Aorta (tissue), 5 donors: ENCODE measurements around the gene TRA2B. TPM values are rescaled to one million over a fixed set of nuclear protein-coding genes. Genes with fewer than 3 reads are reported as not detected.
A peak's percentile ranks its signal among the peaks of the same experiment; 100 is the strongest.

Experiments
- ATAC-seq: fragments of 200-7000 bp; cut with Tn5 transposase; one replicate; pipeline ENCODE4 v1.9.1; 2022; ENCODE audit warnings: moderate library complexity; ENCODE audit not compliant: low FRiP score
- DNase-seq, 2 donors: peaks; one replicate each; pipeline ENCODE4 v3.0.0-alpha.2; 2020
- H3K27ac ChIP-seq, 2 donors: one replicate each; pipeline ENCODE4 v1.5.1; 2013; ENCODE audit warnings: low read length in 2 of 2, mild to moderate bottlenecking in 2 of 2, moderate library complexity in 2 of 2, control low read depth in 1 of 2, inconsistent platforms in 1 of 2, low read depth in 1 of 2
- H3K27me3 ChIP-seq, 2 donors: one replicate each; pipeline ENCODE4 v1.6.1; 2013; ENCODE audit warnings: control low read depth in 1 of 2, low read length in 1 of 2, mild to moderate bottlenecking in 1 of 2, moderate library complexity in 1 of 2; ENCODE audit not compliant: insufficient read depth in 2 of 2, control insufficient read depth in 1 of 2
- H3K36me3 ChIP-seq, 2 donors: one replicate each; pipeline ENCODE4 v1.6.1; 2013; ENCODE audit warnings: control low read depth in 1 of 2, low read length in 1 of 2, mild to moderate bottlenecking in 1 of 2; ENCODE audit not compliant: insufficient read depth in 2 of 2, control insufficient read depth in 1 of 2
- H3K4me1 ChIP-seq, 2 donors: one replicate each; pipeline ENCODE4 v1.6.1; 2013; ENCODE audit warnings: low read length in 2 of 2, control low read depth in 1 of 2, mild to moderate bottlenecking in 1 of 2, moderate library complexity in 1 of 2; ENCODE audit not compliant: insufficient read depth in 2 of 2, control insufficient read depth in 1 of 2
- H3K4me3 ChIP-seq, 2 donors: one replicate each; pipeline ENCODE4 v1.5.1; 2013; ENCODE audit warnings: low read length in 2 of 2, control low read depth in 1 of 2, mild to moderate bottlenecking in 1 of 2
- H3K9me3 ChIP-seq: one replicate; pipeline ENCODE4 v1.6.1; 2013; ENCODE audit warnings: mild to moderate bottlenecking, low read length; ENCODE audit not compliant: control insufficient read depth
- WGBS, 2 donors: extraction: QIAGEN DNeasy Blood & Tissue Kit; methylation state at CpG; one replicate each; pipeline ENCODE4 v1.1.7; 2013; 5-methylcytosine and 5-hydroxymethylcytosine counted together
- intact Hi-C, 2 donors: fragments of 100-400 bp; cut with DNase I; formaldehyde crosslinking; loops; one replicate each; pipeline versions ENCODE4 v1.14.2 to v1.15.0; 2022
- long read RNA-seq, 2 donors: library from polyadenylated mRNA; unstranded; transcript quantifications; one replicate each; pipeline ENCODE4 v2.0.0, GENCODE V29; 2020 to 2021
- polyA plus RNA-seq, 2 donors: library from polyadenylated mRNA; stranded (reverse); fragments of 200-250 nt; gene quantifications; one replicate each; pipeline ENCODE4 v1.2.3, GENCODE V29; 2013
- total RNA-seq, 2 donors: library from RNA; stranded (reverse); fragmentation: NEBNext Ultra II Directional; extraction: Animal tissue kit (Norgen Biotek cat#: 25700); gene quantifications; one replicate each; pipeline ENCODE4 v1.2.1, GENCODE V29; 2021
- donor health status: healthy with polysubstance abuse.
- donor health status: Bipolar disorder and iron deficiency.
- donor health status: DM: no; HTN: no; CAD: no.
- donor health status: DM: no; HTN: no; CAD: no.
- donor health status: DM: yes; HTN: yes; CAD: no.

Gene TRA2B
- 100 to 1,000 TPM; 104 to 150 TPM for total RNA-seq
- 10 to 100 TPM; 77.4 to 77.9 TPM for polyA plus RNA-seq
- long read RNA-seq, donor 1, transcript TRA2B-205 (9 exons, 2,952 nt): major isoform, 44 of 61 reads
- long read RNA-seq, donor 1, transcript TRA2B-203 (8 exons, 976 nt): minor isoform, 5 of 61 reads
- long read RNA-seq, donor 1, partial matches to known transcripts: 2 of 61 reads
- long read RNA-seq, donor 1, other reads (novel, unspliced or antisense): 6 of 61 reads
- long read RNA-seq, donor 2, full-length matches to known transcripts: 19 of 22 reads
- long read RNA-seq, donor 2, partial matches to known transcripts: 2 of 22 reads
- long read RNA-seq, donor 2, other reads (novel, unspliced or antisense): 1 of 22 reads

DNA sequence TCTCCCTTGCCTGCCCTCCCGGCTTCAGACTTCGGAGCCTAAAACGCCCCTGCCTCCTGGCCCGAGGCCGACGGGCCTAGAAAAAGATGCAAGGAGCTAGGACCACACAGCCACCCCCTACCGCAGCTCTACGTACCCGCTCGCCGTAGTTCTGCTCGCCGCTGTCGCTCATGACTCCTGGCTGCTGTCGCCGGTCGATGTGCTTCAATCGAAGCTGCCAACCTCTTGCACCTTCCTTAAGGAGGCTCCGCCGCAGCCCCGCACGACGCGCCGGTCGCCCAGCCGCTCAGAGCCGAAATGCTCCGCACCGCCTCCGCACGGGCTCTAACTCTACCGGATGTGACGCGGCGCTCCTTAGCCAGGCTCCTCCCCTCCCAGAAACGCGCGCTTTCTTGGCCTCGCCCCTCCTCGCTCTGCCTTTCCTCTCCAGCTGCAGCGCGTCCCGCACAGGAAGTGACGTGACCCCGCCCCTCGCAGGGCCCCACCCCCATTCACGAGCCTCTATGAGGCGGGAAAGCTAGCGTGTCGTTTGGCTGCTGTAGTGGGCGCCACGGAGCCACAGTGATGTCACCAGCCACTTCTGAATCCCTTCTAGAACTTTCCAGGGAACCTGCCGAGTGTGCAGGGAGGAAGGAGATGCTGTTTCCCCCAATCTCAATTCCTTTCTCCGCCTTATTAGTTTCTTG lies at the start of gene TRA2B:
Gene TRA2B, minus strand, starts transcription at position 326 of the 686 bp plus-strand sequence. Its CDS starts 154 bp downstream, at position 172.
- Histone ChIP-seq H3K4me3 (peak within 1 kb of the TSS; percentile 73 to 85), H3K9me3 (no peaks in the 10 kb centered on the region), H3K36me3 (no peaks in the 10 kb centered on the region), H3K27ac (peak within 1 kb of the TSS; percentile 94 to 96), H3K27me3 (no peaks in the 10 kb centered on the region), H3K4me1 (no peaks in the 10 kb centered on the region)
- ATAC-seq (peak; percentile 99), DNase-seq (peak; percentile 99 to 100)
- intact Hi-C loops: loop anchor here in 1 of 2 donors (1.0 to 10.0 kb wide), 2 partner anchors 171 to 1007 kb away; partner anchors contain the start of gene ETV5
- 2% methylated on average over 55 of the region's 55 CpGs for WGBS, 2 donors

GRCh38 chr3:185986198-185986777 lies 48.5 kb upstream of the TRA2B start:
- no peaks in the 10 kb centered on the region for H3K4me1 ChIP-seq
- DNase-seq (no peak), ATAC-seq (no peak)
- H3K4me3 ChIP-seq: no peak overlapping the region
- 90 to 92% methylated on average over 23 of the region's 23 CpGs for WGBS, 2 donors
- no peaks in the 10 kb centered on the region for H3K9me3 ChIP-seq
- H3K27ac ChIP-seq: no peak overlapping the region
- intact Hi-C loops: no loop called here
- H3K36me3 ChIP-seq: no peaks in the 10 kb centered on the region
- no peaks in the 10 kb centered on the region for H3K27me3 ChIP-seq

- no peaks in the 10 kb centered on the region for H3K4me1 ChIP-seq
- H3K36me3 ChIP-seq: no peaks in the 10 kb centered on the region
- ATAC-seq: peak; percentile 3
- 39 to 56% methylated on average over 3 of the region's 3 CpGs for WGBS, 2 donors
- no peak overlapping the region for H3K27ac ChIP-seq
- H3K9me3 ChIP-seq: no peaks in the 10 kb centered on the region
- DNase-seq: no peak
- H3K27me3 ChIP-seq: no peaks in the 10 kb centered on the region
- no peak overlapping the region for H3K4me3 ChIP-seq
- intact Hi-C loops: loop anchor here (2.0 to 5.0 kb wide), 6 partner anchors 123 to 633 kb away; partner anchors contain the start of genes ETV5 (in 2 of the 2) and CRYGS (in 1 of the 2)
Observed at GRCh38 chr3:185984203-185984602, 46.4 kb upstream of the TRA2B start.

- no peaks in the 10 kb centered on the region for H3K36me3 ChIP-seq
- no peaks in the 10 kb centered on the region for H3K27me3 ChIP-seq
- no peaks in the 10 kb centered on the region for H3K4me1 ChIP-seq
- DNase-seq: peak; percentile 70 to 83
- H3K27ac ChIP-seq: no peak overlapping the region
- intact Hi-C loops: loop anchor here (1.0 to 5.0 kb wide), 8 partner anchors 124 to 634 kb away; partner anchors contain the start of genes ETV5 (in 2 of the 2) and CRYGS (in 1 of the 2)
- WGBS, 2 donors: 15 to 16% methylated on average over 23 of the region's 23 CpGs
- H3K9me3 ChIP-seq: no peaks in the 10 kb centered on the region
- H3K4me3 ChIP-seq: no peak overlapping the region
- ATAC-seq: peak; percentile 92
Observed at GRCh38 chr3:185983495-185984141, 45.8 kb upstream of the TRA2B start.

DNA sequence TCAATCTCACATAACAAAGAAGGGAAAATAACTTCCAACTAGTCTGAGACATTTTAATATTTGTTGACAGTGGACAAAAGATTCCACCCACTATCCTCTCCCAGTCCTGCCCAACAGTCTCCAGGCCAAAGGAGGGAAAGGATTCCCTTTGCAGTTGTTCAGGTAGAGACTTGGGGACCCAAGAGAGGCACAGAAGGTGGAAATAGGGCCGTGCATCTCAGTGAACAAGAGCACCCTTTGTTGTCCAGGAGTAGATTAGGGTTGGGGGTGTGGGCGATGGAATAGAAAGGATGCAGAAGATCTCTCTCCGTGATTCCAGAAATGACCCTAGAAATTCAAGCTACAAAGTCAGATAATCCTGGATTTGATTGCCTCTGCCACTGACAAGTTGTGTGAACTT lies 44.8 kb upstream of the TRA2B start:
- 64 to 70% methylated on average over 3 of the region's 3 CpGs for WGBS, 2 donors
- Histone ChIP-seq H3K36me3 (no peaks in the 10 kb centered on the region), H3K9me3 (no peaks in the 10 kb centered on the region), H3K27ac (no peak overlapping the region), H3K27me3 (no peaks in the 10 kb centered on the region), H3K4me3 (no peak overlapping the region), H3K4me1 (no peaks in the 10 kb centered on the region)
- DNase-seq: no peak
- intact Hi-C loops: loop anchor here (1.0 to 5.0 kb wide), 7 partner anchors 125 to 635 kb away; partner anchors contain the start of genes ETV5 (in 2 of the 2) and CRYGS (in 1 of the 2)
- no peak for ATAC-seq

DNA sequence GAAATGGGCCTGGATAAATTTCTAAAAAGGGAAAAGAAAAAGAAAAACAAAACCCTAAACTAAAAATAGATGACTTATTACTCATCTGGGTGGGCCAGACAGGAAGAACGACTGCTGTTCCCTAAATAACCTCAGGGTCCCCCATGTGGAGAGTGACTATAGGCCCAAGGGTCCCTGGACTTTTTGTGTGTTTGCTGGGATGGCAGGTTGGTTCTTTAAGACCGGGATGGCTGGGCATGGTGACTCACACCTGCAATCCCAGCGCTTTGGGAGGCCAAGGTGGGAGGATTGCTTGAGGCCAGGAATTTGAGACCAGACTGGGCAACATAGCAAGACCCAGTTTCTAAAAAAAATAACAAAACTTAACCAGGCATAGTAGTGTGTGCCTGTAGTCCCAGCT lies 43.8 kb upstream of the TRA2B start:
- H3K36me3 ChIP-seq: no peaks in the 10 kb centered on the region
- no peak for ATAC-seq
- no peaks in the 10 kb centered on the region for H3K4me1 ChIP-seq
- H3K9me3 ChIP-seq: no peaks in the 10 kb centered on the region
- no peak for DNase-seq
- H3K4me3 ChIP-seq: no peak overlapping the region
- intact Hi-C loops: loop anchor here (2.0 to 5.0 kb wide), 6 partner anchors 126 to 636 kb away; partner anchors contain the start of genes ETV5 (in 2 of the 2) and CRYGS (in 1 of the 2)
- peak overlapping the region in 1 of 2 donors; percentile 35 for H3K27ac ChIP-seq
- WGBS, 2 donors: 9 to 16% methylated on average over 3 of the region's 3 CpGs
- no peaks in the 10 kb centered on the region for H3K27me3 ChIP-seq

DNA sequence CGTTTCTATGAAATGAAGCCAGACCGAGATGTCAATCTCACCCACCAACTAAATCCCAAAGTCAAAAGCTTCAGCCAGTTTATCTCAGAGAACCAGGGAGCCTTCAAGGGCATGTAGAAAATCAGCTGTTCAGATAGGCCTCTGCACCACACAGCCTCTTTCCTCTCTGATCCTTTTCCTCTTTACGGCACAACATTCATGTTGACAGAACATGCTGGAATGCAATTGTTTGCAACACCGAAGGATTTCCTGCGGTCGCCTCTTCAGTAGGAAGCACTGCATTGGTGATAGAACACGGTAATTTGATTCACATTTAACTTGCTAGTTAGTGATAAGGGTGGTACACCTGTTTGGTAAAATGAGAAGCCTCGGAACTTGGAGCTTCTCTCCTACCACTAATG lies 41.9 kb upstream of the TRA2B start:
- no peak for ATAC-seq

DNA sequence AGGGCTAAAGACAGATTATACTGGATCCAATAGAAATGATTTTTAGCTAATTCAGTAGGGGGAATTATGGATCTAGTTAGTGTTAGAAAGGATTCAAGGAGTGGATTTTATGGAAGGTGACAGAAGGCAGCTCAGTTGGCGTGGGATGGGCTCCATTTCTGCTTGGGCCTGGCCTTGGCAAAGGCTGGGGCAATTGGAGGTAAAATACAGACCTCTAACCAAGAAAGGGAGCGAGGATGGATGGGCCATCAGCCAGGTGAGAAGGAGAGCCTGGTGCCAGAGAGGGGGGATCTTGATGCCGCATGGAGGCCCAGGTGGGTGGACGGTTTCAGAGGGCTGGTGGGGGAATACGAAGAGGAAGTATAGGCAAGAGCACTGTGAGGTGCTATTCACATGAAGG lies 40.7 kb upstream of the TRA2B start:
- intact Hi-C loops: no loop called here
- 77 to 78% methylated on average over 5 of the region's 5 CpGs for WGBS, 2 donors
- no peak for DNase-seq

More for the DNA sequence above, 41.9 kb upstream of the TRA2B start:
- 90 to 92% methylated on average over 8 of the region's 8 CpGs for WGBS, 2 donors
- H3K9me3 ChIP-seq: no peaks in the 10 kb centered on the region
- no peak for DNase-seq
- intact Hi-C loops: loop anchor here (5.0 kb wide), 5 partner anchors 128 to 638 kb away; partner anchors contain the start of genes ETV5 (in 2 of the 2) and CRYGS (in 1 of the 2)
- H3K27me3 ChIP-seq: no peaks in the 10 kb centered on the region
- no peaks in the 10 kb centered on the region for H3K4me1 ChIP-seq
- no peaks in the 10 kb centered on the region for H3K36me3 ChIP-seq
- H3K27ac ChIP-seq: peak overlapping the region in 1 of 2 donors; percentile 61
- H3K4me3 ChIP-seq: no peak overlapping the region

More for the DNA sequence above, 40.7 kb upstream of the TRA2B start:
- H3K4me3 ChIP-seq: no peak overlapping the region
- no peaks in the 10 kb centered on the region for H3K36me3 ChIP-seq
- no peak overlapping the region for H3K27ac ChIP-seq
- ATAC-seq: no peak
- H3K27me3 ChIP-seq: no peaks in the 10 kb centered on the region
- no peaks in the 10 kb centered on the region for H3K9me3 ChIP-seq
- no peaks in the 10 kb centered on the region for H3K4me1 ChIP-seq
